KMS-11 (cell line): ENCODE data around the gene SKIC2.

ENCODE experiments used
- H2AFZ ChIP-seq: fragments of 200-600 bp; sonication (generic); 2 replicates; pipeline ENCODE4 v1.6.1; 2016; ENCODE audit warnings: antibody characterized with exemption, mixed run types, low read depth
- H3K27ac ChIP-seq: fragments of 200-600 bp; sonication (generic); 2 replicates; pipeline ENCODE4 v1.6.1; 2016; ENCODE audit warnings: mild to moderate bottlenecking, mixed run types
- H3K27me3 ChIP-seq: fragments of 200-600 bp; sonication (generic); 2 replicates; pipeline ENCODE4 v1.6.1; 2017; ENCODE audit warnings: mild to moderate bottlenecking, low read depth, mixed run types, moderate library complexity; ENCODE audit not compliant: insufficient read depth
- H3K36me3 ChIP-seq: fragments of 200-600 bp; sonication (generic); 2 replicates; pipeline ENCODE4 v1.6.1; 2017; ENCODE audit warnings: mild to moderate bottlenecking, mixed run types; ENCODE audit not compliant: insufficient read depth
- H3K4me1 ChIP-seq: fragments of 200-600 bp; sonication (generic); 2 replicates; pipeline ENCODE4 v1.6.1; 2016; ENCODE audit warnings: mild to moderate bottlenecking, low read depth, mixed run types; ENCODE audit not compliant: poor library complexity, severe bottlenecking
- H3K4me2 ChIP-seq: fragments of 200-600 bp; sonication (generic); 2 replicates; pipeline ENCODE4 v1.7.0; 2016; ENCODE audit warnings: mild to moderate bottlenecking, mixed run types
- H3K4me3 ChIP-seq: fragments of 200-600 bp; sonication (generic); IDR thresholded peaks from 2 replicates; pipeline ENCODE4 v1.6.1; 2017; ENCODE audit warnings: low read depth, low read length, mixed read lengths; ENCODE audit not compliant: insufficient read depth
- H3K79me2 ChIP-seq: fragments of 200-600 bp; sonication (generic); 2 replicates; pipeline ENCODE4 v1.6.1; 2016; ENCODE audit warnings: low read depth, mixed run types; ENCODE audit not compliant: insufficient read depth
- H3K9ac ChIP-seq: fragments of 200-600 bp; sonication (generic); 2 replicates; pipeline ENCODE4 v1.6.1; 2016; ENCODE audit warnings: mild to moderate bottlenecking, mixed run types
- H4K20me1 ChIP-seq: fragments of 200-600 bp; sonication (generic); 2 replicates; pipeline ENCODE4 v1.6.1; 2016; ENCODE audit warnings: mild to moderate bottlenecking, mixed run types; ENCODE audit not compliant: insufficient read depth
- CTCF ChIP-seq: fragments of 200-600 bp; sonication (generic); conservative IDR thresholded peaks from 2 replicates; pipeline ENCODE4 v1.6.1; 2017; ENCODE audit warnings: low read depth, mild to moderate bottlenecking, antibody characterized with exemption, low read length, moderate library complexity, mixed read lengths

SKIC2 gene

DNA sequence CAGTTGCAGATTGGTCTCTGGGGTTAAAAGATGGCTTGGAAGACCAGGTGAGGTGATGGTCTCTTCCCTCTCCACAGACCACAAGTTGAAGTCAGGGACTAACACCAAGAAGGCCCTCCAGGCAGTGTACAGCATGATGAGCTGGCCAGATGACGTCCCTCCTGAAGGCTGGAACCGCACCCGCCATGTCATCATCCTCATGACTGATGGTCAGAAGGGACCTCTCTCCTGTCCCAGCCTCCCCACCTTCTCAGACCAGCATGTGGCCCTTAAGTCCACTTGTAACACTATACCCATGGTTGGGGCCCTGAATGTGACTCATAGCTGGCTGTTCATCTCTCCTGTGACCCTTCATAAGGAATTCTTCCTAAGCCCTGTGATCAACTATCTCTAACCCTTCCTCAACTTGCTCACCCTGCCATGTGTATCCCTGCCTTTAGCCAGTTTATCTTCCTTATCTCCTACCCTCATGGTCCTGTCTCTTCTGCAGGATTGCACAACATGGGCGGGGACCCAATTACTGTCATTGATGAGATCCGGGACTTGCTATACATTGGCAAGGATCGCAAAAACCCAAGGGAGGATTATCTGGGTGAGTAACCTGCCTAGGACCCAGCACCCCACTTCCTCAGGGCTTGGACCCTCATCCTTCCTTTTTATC, 10.1 kb upstream of the SKIC2 start:
- H3K4me3 ChIP-seq, result no peak overlapping the region
- H3K9ac ChIP-seq, result no peak overlapping the region
- peaks cover 13% of the 10 kb centered on the region; the same call in 1 of the 2 replicates for H3K27me3 ChIP-seq
- H2AFZ ChIP-seq, result no peak overlapping the region
- no peak overlapping the region for H3K4me2 ChIP-seq
- no peaks in the 10 kb centered on the region for H3K36me3 ChIP-seq
- no peaks in the 10 kb centered on the region for H4K20me1 ChIP-seq
- H3K4me1 ChIP-seq, result no peaks in the 10 kb centered on the region
- no peak overlapping the region for H3K27ac ChIP-seq
- TF ChIP-seq CTCF, result no peak
- no peaks in the 10 kb centered on the region for H3K79me2 ChIP-seq

GRCh38 chr6:31949926-31950548, 8.9 kb upstream of the SKIC2 start:
- Histone ChIP-seq H3K4me2 (no peak overlapping the region), H3K9ac (no peak overlapping the region), H3K27ac (no peak overlapping the region), H3K27me3 (peaks cover 3% of the 10 kb centered on the region; the same call in 1 of the 2 replicates), H3K36me3 (no peaks in the 10 kb centered on the region), H2AFZ (no peak overlapping the region), H3K79me2 (no peaks in the 10 kb centered on the region), H3K4me3 (no peak overlapping the region), H4K20me1 (no peaks in the 10 kb centered on the region), H3K4me1 (no peaks in the 10 kb centered on the region)
- TF ChIP-seq CTCF, result no peak

- Histone ChIP-seq H3K27me3 (no peaks in the 10 kb centered on the region), H3K4me3 (no peak overlapping the region), H3K27ac (no peak overlapping the region), H3K36me3 (0 out of 2 replicates have a peak, but pooled peaks cover 5% of the 10 kb centered on the region), H2AFZ (no peak overlapping the region), H3K4me2 (no peak overlapping the region), H3K4me1 (peaks cover 1% of the 10 kb centered on the region), H4K20me1 (no peaks in the 10 kb centered on the region), H3K79me2 (peaks cover 6% of the 10 kb centered on the region; the same call in 1 of the 2 replicates), H3K9ac (no peak overlapping the region)
- TF ChIP-seq CTCF, result peak; percentile 63
These were observed 6.7 kb upstream of the SKIC2 start for GRCh38 chr6:31952140-31952805.

DNA sequence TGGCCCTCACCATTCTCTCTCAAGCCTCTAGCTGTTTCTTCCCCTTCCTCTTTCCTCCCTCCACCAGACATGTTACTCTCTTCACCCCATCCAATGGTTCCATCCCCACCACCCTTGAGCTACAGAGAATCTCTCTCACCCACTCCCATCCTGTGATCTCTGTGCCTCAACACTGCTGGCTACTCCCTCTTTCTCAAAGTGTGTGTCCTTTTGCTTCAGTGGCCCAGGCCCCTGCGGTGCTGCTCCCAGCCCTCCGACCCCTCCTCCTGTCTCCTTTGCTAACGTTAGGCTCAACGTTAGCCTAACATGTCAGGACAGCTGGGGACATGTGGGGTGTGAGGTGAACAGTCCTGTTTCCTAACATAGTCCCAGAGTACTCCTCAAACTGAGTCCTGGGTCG, 6.1 kb upstream of the SKIC2 start:
- Histone ChIP-seq H3K79me2 (peaks cover 10% of the 10 kb centered on the region), H3K27me3 (no peaks in the 10 kb centered on the region), H3K4me3 (no peak overlapping the region), H3K36me3 (0 out of 2 replicates have a peak, but pooled peaks cover 5% of the 10 kb centered on the region), H4K20me1 (no peaks in the 10 kb centered on the region), H3K27ac (no peak overlapping the region), H3K9ac (no peak overlapping the region), H3K4me1 (peaks cover 8% of the 10 kb centered on the region), H2AFZ (no peak overlapping the region), H3K4me2 (no peak overlapping the region)
- TF ChIP-seq CTCF, result no peak; the same call in 1 of the 2 replicates
